GM19239 (cell line): Measurements from ENCODE around the gene KRTAP10-9.
"Not testable (repeated sequence)": the region's sequence is repeated elsewhere in the genome, so short reads cannot be mapped to it uniquely, and the experiment has no call there.

Experiments
- DNase-seq: peaks from one replicate; pipeline ENCODE4 v3.0.0; 2011; ENCODE audit warnings: low spot score; ENCODE audit not compliant: insufficient read length
- FAIRE-seq: peaks from 2 replicates; lab custom pipeline; 2011; peaks lifted over from hg19 to GRCh38; lab: Jason Lieb, UNC

KRTAP10-9 gene

DNA sequence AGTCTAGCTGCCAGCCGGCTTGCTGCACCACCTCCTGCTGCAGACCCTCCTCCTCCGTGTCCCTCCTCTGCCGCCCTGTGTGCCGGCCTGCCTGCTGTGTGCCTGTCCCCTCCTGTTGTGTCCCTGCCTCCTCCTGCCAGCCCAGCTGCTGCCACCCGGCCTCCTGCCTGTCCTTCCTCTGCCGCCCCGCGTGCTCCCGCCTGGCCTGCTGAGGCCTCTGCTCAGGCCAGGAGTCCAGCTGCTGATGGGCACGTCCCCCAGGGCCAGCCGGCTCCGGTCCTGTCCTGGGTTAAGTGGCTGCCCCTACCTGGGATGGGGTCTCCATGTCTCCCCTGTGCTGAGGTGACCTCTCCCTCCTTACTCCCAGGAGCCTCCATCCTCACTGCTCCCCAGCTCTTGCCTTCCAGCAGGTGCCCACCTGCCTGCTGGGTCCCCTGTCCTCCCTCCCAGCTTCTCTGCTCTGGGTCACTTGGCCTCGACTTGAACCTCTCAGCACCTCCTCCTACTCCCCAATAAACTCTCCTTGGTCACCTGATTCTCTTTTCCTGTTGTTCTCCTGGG, 14.1 kb upstream of the KRTAP10-9 start:
- DNase-seq (no peak), FAIRE-seq (no peak)

DNA sequence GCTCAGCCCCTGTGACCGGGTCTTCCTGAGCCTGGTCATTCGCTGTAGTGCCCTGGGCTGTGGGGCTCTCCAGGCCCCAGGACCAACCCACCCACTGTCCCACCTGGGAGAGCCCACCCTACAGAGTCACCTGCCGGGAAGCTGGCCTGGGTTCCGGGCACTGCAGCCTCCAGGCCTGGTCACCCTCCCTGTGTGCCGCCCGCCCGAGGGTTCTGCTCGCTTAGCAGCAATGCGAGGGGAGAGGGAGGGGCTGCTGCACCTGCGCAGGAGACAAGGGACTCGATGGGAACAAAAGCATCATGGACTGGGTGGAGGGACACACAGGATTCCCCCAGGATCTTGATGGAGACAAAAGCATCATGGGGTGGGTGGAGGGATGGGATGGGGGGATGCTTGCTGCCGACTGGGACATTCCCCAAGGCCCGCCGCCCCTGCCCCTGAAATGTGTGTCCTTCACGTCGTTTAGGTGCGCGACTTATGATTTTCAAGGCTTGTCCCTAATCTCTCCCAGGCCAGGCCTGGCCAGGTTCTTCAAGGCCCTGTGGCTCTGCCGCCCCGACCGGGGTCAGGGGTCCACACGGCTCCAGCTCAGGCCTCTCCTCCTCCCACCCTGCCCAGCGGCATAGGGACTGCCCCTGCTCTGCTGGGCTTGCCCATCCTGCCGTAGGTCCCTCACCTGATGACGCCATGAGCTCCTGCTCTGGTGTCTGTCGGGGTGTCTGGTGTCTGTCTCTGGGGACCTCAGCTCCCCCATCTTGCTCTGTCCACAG, 13.3 kb upstream of the KRTAP10-9 start:
- DNase-seq (no peak), FAIRE-seq (no peak)

DNA sequence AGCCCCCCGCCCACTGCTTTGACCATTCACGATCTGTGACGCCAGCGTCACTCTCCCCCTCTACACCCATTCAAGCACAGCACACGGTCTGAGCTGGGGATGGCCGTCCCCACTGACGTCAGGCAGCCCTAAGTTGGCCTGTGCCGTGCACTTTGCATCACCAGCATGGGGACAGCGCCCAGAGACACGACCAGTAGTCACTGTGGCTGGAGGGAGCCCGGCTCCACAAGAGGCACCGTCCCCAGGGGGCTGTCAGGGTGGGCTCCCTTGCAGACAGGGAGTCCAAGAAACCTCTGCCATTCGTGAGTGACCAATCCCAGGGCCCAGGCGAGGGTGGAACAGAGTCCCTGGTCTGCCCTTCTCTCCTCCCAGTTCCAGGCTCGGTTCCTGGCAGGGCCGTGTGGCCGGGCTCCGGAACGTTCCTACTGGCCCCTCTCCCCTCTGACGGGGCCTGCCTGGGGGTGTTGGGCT, 12.7 kb upstream of the KRTAP10-9 start:
- no peak for DNase-seq
- no peak for FAIRE-seq

DNA sequence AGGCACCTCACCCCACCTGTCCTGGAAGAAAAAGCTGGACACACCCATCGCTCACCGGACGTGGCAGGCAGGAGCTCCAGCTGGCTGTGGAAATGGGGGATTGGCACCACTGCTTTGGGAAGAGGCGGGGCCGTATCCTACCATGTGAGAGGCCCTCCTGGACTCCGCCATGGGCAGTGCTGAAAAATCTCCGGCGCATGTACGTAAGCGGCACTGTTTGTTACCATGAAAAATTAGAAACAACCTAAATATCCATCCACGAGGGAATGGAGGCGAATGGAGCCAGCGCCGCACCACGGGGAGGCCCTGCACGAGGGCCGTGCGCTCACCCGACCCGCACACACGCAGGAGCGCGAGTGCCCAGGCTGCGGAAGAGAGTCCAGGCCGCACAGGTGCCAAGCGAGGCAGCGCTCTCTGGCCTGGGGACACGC, 11.9 kb upstream of the KRTAP10-9 start:
- DNase-seq (no peak), FAIRE-seq (no peak)

DNA sequence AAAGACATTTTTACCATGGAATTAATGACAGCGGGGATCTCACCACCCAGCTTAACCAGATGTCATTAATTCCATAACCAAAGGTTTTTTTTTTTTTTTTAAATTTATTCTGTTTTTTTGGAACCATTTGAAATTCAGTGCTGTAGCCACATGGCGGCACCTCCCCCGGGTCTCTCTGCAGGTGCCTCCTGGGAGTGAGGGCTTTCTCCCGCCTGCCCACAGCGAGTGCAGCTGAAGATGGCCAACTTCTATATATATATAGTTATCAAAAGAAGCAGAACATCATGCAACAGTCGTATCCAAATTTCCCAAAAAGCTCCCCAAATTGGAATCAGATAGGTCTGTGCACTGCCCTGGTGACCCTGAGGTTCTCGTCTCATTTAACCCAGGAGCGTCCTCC, 11.4 kb upstream of the KRTAP10-9 start:
- no peak for FAIRE-seq
- no peak for DNase-seq

DNA sequence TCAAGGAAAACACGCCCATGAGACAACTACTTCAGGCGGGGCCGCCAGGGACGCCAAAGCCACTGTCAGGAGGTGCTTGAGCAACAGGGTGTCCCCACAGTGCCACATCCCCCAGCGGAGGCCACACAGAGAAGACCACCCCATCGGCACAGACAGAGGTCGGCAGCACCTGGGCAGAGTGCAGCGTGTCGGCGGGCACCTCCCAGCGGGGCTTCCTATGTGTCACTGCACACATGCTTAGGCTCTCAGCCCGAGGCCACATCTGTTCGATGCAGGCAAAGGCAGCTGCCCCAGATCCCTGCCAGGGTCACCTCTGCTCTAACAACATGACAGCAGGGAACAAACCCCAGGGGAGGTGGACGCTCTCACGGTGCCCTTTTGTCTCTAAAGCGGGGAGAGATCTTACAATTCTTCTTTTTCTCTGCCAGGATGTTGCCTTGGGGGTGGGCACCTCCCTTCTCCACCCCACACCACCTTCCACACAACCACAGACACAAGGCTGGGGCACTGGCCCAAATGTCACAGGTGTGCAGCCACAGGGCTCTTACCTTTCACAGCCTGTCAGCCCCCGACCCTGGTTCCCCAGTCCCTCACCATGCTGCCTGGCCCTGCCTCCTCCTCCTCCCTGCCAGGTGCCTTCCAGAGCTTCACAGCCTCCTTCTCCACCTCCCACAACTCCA, 10.8 kb upstream of the KRTAP10-9 start:
- FAIRE-seq (no peak), DNase-seq (no peak)

DNA sequence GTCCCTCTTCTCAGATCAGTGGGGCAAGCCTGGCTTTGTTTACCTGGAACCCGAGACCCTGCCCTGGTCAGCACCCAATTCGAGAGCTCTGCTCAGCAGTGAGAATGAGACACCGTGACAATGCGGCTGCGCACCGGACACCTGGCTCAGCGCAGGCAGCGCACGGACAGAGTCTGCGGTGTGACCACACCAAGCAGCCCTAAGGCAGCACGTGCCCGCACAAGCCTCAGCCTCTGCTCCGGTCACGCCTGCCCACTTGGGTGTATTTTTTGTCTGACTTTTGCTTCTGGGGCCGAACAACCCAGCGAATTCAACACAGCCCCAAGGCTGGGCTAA, 10.3 kb upstream of the KRTAP10-9 start:
- no peak for DNase-seq
- no peak for FAIRE-seq

DNA sequence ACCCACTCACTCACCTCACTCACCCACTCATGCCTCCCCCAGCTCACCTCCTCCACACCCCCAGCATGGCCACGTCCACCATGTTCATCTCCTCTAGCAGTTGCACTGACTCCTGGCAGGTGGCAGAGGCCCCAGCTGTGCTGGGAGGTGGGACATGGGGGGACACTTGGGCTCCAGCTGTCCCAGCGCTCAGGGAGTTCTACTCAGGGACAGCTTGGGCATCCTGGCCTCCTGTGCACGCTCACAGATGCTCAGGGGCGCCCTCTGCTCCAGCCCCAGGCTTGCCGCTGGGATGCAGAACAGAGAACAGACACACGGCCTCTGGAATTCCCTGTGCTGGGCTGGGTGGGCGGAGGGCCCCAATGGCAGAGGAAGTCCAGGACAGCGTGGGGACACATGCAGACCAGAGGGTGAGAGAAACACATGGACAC, 9.8 kb upstream of the KRTAP10-9 start:
- FAIRE-seq (no peak), DNase-seq (no peak)

DNA sequence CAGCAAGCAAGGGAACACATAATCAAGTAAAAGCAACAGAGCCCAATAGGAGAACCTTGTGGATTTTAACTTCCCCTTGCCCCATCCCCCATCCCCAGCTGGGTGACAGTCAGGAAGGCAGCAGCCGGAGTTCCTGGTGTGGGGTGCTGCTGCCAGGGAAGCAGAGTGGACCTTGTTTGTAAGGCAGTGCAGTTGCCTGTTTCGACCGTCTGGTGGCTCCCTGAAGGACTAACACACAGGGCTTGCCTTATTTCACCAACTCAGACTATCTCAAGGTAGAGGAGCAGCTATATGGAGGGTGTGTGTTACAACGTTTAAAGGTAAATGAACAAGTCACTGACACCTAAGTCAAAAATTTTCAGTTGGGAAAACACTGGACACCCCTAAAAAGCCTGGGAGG, 8.4 kb upstream of the KRTAP10-9 start:
- no peak for FAIRE-seq
- DNase-seq = no peak

DNA sequence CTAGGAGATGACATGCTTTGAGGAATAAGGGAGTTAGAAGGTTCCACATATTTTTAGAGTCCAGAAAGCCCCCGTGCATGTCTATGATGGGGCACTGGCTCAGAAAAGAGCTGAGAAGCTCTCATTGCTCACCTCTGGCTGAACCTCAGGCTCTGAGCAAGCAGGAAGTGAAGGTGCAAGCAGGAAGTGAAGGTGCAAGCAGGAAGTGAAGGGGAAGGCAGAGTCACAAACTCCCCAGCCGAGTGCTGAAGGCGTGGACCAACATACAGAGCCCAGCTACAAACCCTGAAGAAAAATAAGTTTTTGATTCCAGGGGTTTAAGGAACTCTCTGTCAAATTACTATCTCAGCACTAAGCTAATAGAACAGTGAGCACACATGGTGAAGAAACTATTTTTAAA, 8.0 kb upstream of the KRTAP10-9 start:
- no peak for FAIRE-seq
- no peak for DNase-seq

DNA sequence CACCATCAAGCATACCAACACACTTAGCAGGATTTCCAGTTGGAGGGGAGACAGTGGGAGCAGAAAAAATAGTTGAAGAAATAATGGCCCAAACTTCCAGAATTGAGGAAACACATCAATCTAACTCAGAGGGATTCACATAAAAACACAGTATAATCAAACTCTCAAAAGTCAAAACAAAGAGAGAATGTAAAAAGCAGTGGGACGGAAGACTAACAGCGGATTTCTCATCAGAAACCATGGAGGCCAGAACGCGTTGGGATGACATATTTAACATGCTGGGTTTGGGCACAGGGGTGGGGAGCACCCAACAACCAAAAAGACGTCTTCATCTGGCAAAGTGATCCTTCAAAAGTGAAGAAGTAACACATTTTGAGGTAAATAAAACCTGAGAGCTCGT, 7.0 kb upstream of the KRTAP10-9 start:
- DNase-seq = no peak
- FAIRE-seq = no peak

DNA sequence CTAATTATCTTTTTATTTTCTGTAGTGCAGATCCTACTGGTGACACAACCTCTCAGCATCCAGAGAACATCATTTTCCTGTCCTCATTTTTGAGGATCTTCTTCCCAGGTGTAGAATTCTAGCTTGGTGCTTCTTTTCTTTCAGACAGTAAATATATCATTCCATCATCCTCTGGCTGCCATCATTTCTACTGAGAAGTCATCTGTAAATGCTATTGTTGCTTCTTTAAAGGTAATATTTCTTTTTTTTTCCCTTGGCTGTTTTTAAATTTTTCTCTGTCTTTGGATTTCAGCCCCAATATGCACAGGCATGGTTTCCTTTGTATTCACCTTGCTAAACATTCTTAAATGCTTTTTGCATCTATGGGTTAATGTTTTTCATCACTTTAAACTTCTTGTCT, 3.3 kb upstream of the KRTAP10-9 start:
- no peak for DNase-seq
- FAIRE-seq = no peak

DNA sequence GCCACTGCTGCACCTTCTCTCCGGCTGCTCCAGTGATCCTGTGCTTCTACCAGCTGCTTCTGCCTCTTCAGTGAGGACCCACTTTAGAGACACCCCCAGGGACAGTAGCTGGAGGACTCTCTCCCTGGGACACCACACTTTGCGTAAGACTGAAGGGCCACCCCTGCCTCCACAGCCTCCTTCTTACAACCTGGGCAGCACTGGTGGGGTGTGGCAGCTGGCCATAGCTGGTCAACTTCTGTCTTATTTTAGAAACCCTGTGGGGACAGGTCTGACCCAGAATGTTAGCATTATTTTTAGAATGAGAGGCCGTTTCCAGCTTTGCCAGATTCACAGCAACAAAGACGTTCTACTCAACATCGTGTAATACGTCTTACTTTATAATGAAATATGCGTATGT, 1.1 kb upstream of the KRTAP10-9 start:
- FAIRE-seq (no peak), DNase-seq (no peak)

DNA sequence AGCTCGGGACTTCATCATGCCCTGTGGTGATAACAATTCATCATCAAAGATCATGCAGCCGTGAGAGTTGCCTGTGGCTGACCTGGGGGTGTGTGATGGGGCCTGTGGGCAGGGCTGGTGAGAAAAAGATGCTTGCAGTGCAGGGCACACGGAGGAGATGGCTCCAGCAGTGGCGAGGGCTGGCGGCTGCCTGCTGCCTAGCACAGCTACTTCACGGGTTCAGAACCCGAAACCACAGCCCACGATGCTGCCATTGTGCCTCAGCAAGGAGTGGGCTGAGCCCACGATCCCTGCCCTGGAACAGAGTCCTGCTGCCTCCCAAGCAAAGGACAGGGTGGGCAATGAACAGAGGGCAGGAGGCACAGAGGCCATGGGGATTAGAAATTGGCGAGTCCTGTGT, 631 bp upstream of the KRTAP10-9 start:
- no peak for FAIRE-seq
- no peak for DNase-seq

DNA sequence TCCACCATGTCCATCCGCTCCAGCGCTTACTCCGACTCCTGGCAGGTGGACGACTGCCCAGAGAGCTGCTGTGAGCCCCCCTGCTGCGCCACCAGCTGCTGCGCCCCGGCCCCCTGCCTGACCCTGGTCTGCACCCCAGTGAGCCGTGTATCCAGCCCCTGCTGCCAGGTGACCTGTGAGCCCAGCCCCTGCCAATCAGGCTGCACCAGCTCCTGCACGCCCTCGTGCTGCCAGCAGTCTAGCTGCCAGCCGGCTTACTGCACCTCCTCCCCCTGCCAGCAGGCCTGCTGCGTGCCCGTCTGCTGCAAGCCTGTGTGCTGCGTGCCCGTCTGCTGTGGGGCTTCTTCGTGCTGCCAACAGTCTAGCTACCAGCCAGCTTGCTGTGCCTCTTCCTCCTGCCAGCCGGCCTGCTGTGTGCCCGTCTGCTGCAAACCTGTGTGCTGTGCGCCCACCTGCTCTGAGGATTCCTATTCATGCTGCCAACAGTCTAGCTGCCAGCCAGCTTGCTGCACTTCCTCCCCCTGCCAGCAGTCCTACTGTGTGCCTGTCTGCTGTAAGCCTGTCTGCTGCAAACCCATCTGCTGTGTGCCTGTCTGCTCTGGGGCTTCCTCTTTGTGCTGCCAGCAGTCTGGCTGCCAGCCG, 409 bp downstream of the KRTAP10-9 start:
- not testable (repeated sequence) for FAIRE-seq, DNase-seq

DNA sequence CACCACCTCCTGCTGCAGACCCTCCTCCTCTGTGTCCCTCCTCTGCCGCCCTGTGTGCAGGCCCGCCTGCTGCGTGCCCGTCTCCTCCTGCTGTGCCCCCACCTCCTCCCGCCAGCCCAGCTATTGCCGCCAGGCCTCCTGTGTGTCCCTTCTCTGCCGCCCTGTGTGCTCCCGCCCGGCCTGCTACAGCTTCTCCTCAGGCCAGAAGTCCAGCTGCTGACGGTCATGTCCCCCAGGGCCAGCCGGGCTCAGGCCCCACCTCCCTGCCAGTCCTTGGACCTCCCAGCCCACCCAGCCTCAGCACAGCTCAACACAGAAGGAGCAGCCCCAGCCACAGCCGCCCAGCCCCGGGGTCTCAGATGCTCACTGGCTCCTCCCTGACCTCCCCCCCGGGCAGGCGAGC, 939 bp downstream of the KRTAP10-9 start:
- DNase-seq, FAIRE-seq: not testable (repeated sequence)

DNA sequence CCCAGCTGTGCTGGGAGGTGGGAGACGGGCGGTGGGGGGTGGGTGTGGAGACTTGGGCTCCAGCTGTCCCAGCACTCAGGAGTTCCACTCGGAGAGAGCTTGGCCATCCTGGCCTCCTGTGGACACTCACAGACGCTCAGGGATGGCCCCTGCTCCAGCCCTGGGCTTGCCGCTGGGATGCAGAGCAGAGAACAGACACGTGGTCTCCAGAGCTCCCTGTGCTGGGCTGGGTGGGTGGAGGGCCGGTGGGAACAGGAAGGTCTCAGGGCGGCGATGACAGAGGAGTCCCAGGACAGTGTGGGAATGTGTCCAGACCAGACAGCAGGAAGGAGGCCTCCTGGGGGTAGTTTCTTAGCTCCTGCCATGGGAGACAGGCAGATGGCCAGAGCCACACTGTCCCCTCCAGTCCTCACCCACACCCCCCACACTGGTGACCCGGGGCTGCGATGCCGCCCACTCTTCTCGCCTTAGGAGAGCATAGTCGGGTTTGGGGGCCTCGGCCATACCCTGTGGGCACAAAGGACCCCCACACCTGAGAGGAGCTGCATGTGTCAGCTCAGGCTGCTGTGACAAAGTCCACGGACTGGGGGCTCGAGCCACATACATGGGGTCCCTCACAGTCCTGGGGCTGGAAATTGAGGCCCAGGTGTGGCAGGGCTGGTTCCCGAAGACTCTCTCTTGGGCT, 2.0 kb downstream of the KRTAP10-9 start:
- FAIRE-seq = no peak

DNA sequence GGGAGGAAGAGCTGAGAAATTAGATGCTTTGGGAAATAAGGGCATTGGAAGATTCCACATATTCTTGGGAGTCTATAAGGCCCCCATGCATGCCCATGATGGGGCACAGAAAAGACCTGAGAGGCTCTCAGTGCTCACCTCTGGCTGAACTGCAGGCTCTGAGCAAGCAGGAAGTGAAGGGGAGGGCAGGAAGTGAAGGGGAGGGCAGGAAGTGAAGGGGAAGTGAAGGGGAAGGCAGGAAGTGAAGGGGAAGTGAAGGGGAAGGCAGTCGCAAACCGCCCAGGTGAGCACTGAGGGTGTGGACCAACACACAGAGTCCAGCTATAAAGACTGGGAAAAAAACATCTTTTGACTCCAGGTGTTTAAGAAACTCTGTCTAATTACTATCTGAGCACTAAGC, 3.5 kb downstream of the KRTAP10-9 start:
- DNase-seq = no peak

More for the DNA sequence above, 2.0 kb downstream of the KRTAP10-9 start:
- no peak for DNase-seq

DNA sequence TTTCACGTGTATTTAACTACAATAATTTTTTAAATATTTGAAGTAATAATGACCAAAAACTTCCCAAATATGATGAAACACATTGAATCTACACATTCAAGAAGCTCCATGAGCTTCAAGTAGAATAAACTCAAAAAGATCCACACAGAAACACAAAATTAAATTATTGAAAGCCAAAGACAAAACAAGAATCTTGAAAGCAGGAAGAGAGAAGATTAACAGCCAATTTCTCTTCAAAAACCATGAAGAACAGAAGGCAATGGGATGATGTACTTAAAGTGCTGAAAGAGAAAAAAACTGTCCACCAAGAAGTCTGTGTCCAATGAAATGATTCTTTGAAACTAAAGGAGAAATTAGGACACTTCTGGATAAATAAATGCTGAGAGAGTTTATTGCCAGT, 5.2 kb downstream of the KRTAP10-9 start:
- DNase-seq (no peak), FAIRE-seq (no peak)

More for the DNA sequence above, 3.5 kb downstream of the KRTAP10-9 start:
- no peak for FAIRE-seq
